ENCODE results near the gene BMPR1A.

BMPR1A gene

DNA sequence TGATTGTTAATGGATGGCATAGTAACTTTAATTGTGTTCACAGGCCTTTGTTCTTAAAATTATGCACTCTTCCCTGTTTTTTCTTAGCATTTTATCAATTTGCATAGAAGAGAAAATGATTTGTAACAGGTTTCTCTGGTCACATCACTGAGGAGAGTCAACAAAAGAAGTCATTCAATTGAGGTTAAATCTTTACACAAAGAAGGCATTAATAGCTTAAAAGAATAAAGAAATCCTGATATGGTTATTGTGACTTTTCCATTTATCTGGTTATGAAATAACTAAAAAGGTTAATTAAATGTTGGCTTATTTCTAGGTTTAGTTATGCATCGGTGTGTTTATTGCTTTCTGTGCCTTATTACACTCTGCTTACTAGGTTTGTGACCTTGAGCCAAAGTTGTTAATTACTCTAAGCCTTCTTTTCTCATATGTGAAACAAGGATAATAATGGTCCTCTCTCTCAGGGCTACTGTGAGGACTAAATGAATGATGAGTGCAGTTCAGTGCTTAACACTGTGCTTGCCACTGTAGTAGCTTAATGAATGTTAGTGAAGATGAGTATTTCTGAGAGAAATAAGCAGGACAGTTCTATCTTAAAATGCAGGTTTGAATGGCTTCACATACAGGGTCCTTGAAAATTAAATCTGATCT lies 12.1 kb downstream of the BMPR1A start:
- TF ChIP-seq TAF1 (IDR thresholded peaks at IDR 0.05; ENCODE audit: borderline replicate concordance, insufficient read depth, low read length) (no peak), SIN3A (IDR thresholded peaks at IDR 0.05; ENCODE audit: borderline replicate concordance, insufficient read depth, low read length) (no peak), POLR2AphosphoS5 (IDR thresholded peaks at IDR 0.05; ENCODE audit: low read depth, low read length) (no peak), FOXP2 (optimal IDR thresholded peaks at IDR 0.05; ENCODE audit: borderline replicate concordance, extremely low read depth, extremely low read length, insufficient read depth) (no peak)
- TF ChIP-seq, protein P1, sequence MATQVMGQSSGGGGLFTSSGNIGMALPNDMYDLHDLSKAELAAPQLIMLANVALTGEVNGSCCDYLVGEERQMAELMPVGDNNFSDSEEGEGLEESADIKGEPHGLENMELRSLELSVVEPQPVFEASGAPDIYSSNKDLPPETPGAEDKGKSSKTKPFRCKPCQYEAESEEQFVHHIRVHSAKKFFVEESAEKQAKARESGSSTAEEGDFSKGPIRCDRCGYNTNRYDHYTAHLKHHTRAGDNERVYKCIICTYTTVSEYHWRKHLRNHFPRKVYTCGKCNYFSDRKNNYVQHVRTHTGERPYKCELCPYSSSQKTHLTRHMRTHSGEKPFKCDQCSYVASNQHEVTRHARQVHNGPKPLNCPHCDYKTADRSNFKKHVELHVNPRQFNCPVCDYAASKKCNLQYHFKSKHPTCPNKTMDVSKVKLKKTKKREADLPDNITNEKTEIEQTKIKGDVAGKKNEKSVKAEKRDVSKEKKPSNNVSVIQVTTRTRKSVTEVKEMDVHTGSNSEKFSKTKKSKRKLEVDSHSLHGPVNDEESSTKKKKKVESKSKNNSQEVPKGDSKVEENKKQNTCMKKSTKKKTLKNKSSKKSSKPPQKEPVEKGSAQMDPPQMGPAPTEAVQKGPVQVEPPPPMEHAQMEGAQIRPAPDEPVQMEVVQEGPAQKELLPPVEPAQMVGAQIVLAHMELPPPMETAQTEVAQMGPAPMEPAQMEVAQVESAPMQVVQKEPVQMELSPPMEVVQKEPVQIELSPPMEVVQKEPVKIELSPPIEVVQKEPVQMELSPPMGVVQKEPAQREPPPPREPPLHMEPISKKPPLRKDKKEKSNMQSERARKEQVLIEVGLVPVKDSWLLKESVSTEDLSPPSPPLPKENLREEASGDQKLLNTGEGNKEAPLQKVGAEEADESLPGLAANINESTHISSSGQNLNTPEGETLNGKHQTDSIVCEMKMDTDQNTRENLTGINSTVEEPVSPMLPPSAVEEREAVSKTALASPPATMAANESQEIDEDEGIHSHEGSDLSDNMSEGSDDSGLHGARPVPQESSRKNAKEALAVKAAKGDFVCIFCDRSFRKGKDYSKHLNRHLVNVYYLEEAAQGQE (IDR thresholded peaks at IDR 0.05; ENCODE audit: insufficient read depth in 1 of 2, low read depth in 2 of 2, low read length in 2 of 2), result no peak

DNA sequence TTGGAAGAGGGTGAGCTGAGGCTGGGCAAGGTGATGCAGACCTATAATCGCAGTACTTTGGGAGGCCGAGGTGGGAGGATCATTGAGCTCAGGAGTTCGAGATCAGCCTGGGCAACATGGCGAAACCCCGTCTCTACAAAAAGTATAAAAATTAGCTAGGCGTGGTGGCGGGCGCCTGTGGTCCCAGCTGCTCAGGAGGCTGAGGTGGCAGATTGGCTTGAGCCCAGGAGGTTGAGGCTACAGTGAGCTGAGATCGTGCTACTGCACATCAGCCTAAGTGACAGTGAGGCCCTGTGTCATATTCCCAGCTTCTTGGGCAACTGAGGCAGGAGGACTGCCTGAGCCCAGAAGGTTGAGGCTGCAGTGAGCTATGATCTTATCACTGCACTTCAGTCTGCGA lies 13.6 kb downstream of the BMPR1A start:
- TF ChIP-seq, protein P1 (IDR thresholded peaks at IDR 0.05; ENCODE audit: insufficient read depth in 1 of 2, low read depth in 2 of 2, low read length in 2 of 2), result no peak
- no peak for TF ChIP-seq FOXP2 (optimal IDR thresholded peaks at IDR 0.05; ENCODE audit: borderline replicate concordance, extremely low read depth, extremely low read length, insufficient read depth)
- TF ChIP-seq TAF1 (IDR thresholded peaks at IDR 0.05; ENCODE audit: borderline replicate concordance, insufficient read depth, low read length), result no peak
- TF ChIP-seq SIN3A (IDR thresholded peaks at IDR 0.05; ENCODE audit: borderline replicate concordance, insufficient read depth, low read length), result no peak
- no peak for TF ChIP-seq POLR2AphosphoS5 (IDR thresholded peaks at IDR 0.05; ENCODE audit: low read depth, low read length)

DNA sequence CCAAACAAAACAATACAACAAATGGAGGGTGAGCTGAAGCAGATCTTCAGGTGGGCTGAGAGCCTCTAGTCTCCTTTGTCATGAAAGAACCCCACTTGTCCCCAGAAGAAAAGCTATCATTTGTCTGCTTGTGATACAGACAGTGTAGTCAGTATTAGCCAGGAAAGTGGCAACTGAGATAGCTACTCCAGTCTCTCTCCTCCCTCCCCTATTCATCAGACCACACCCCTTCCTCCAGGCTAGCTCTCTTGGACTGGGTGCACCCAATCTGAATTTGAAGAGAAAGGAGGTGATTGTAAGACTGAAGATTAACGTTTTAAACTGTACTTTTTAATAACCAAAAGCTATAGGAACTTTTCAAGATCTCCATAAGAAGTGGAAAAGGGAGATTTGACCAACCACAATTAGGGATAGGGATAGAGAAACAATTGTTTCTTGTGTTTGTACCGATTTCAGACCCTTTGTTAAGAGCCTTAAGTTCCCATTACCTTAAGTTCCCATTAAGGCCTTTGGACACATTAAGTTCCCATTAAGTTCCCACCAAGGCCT lies 14.1 kb downstream of the BMPR1A start:
- TF ChIP-seq POLR2AphosphoS5 (IDR thresholded peaks at IDR 0.05; ENCODE audit: low read depth, low read length) (no peak), FOXP2 (optimal IDR thresholded peaks at IDR 0.05; ENCODE audit: borderline replicate concordance, extremely low read depth, extremely low read length, insufficient read depth) (no peak), TAF1 (IDR thresholded peaks at IDR 0.05; ENCODE audit: borderline replicate concordance, insufficient read depth, low read length) (no peak), SIN3A (IDR thresholded peaks at IDR 0.05; ENCODE audit: borderline replicate concordance, insufficient read depth, low read length) (no peak)
- TF ChIP-seq, protein P1 (IDR thresholded peaks at IDR 0.05; ENCODE audit: insufficient read depth in 1 of 2, low read depth in 2 of 2, low read length in 2 of 2), result no peak

DNA sequence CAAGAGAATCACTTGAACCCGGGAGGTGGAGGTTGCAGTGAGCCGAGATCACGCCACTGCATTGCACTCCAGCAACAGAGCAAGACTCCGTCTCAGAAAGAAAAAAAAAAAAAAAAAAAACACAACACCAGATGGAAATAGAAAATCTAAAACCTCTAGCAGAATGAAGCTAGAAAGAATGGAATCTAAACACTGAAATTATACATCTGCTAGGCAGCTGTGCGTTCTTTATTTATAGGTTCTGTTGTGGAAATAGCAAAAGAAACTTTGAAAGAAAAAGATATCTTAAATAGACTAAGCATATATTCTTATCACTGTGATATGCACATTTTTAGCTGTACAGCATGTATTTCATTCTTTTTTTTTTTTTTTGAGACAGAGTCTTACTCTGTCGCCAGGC lies 17.1 kb downstream of the BMPR1A start:
- TF ChIP-seq POLR2AphosphoS5 (IDR thresholded peaks at IDR 0.05; ENCODE audit: low read depth, low read length), result no peak
- TF ChIP-seq TAF1 (IDR thresholded peaks at IDR 0.05; ENCODE audit: borderline replicate concordance, insufficient read depth, low read length), result no peak
- TF ChIP-seq SIN3A (IDR thresholded peaks at IDR 0.05; ENCODE audit: borderline replicate concordance, insufficient read depth, low read length), result no peak
- no peak for TF ChIP-seq FOXP2 (optimal IDR thresholded peaks at IDR 0.05; ENCODE audit: borderline replicate concordance, extremely low read depth, extremely low read length, insufficient read depth)
- TF ChIP-seq, protein P1 (IDR thresholded peaks at IDR 0.05; ENCODE audit: insufficient read depth in 1 of 2, low read depth in 2 of 2, low read length in 2 of 2), result no peak
